OCI-LY3 (cell line): ENCODE data around the gene HS3ST6.

Experiments used
- CTCF ChIP-seq: fragments of 200-600, 300-600 bp; sonication (generic); IDR thresholded peaks from 2 replicates; pipeline ENCODE4 v1.5.1; 2014; ENCODE audit warnings: antibody characterized with exemption, low read length, low read depth
- EZH2phosphoT487 ChIP-seq: fragments of 200-600 bp; shearing (Covaris generic); IDR thresholded peaks from 2 replicates; pipeline ENCODE4 v1.6.1; 2018; ENCODE audit warnings: antibody characterized with exemption, mixed run types, low read depth

DNA sequence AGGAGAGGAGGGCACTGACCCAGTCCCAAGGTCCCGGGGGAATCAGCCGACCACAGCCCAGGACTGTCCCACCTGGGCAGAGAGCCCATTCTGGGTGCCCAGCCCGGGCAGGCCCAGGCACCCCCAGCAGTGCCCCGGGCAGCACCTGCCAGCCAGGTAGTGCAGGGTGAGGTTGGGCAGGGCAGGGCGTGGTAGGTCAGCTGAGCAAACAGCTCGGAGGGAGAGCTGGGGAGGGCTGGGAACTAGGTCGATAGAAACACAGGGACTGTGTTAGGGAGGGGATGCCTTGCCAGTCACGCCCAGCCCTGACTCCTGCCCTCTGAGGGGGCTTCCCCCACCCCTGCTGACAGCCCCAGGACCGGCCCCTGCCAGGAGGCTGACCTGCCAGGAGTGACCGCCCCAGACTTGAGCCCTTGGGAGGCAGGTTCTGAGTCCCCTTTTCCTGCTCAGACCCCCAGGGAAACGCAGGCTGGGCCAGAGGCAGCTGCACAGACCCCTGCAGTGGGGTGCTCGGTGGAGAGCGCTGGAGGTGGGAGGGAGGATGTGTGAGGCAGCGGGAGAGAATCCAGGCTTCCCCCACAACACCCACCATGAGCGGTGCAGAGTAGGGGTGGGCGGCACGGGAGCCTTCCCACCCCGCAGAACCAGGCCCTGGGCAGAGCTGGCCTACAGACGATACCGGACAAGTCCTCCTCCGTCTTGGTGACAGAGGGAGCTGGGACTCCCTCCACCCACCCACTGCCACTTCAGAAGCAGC is 4.7 kb downstream of the HS3ST6 start:
- TF ChIP-seq CTCF, result no peak
- TF ChIP-seq EZH2phosphoT487, result no peak
